HG03095 (cell line): ENCODE data around the gene ENPP1.

Experiments used
- ATAC-seq: cut with Tn5 transposase; IDR thresholded peaks from one replicate; pipeline ENCODE4 v1.9.1; 2021; ENCODE audit warnings: moderate library complexity; ENCODE audit not compliant: unreplicated experiment

Gene ENPP1

DNA sequence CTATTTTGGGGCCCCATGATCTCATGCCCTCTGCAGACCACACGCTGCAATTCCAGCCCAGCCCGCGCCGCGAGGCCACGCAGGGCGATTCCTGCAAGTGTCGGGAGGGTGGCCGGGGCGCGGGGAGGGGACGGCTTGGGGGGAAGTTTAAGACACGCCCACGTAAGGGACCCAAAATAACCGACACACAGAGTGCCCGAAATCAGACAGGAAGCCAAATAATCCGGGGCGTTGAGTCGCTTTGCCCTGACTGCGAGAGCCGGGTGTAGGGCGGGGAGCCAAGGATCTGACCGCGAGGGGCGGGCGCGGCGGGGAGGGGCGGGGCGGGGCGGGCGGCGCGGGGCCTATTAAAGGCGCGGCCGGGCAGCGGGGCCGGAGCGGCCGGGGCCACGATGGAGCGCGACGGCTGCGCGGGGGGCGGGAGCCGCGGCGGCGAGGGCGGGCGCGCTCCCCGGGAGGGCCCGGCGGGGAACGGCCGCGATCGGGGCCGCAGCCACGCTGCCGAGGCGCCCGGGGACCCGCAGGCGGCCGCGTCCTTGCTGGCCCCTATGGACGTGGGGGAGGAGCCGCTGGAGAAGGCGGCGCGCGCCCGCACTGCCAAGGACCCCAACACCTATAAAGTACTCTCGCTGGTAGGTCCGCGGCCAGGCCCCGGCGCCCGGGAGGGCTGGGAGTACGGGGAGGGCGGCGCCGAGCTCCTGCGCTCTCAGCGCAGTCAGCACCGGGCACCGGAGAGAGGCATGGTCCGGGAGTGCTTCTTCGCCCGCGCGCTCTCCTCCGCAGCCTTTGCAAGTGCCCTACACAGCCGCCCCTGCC, at the start of gene ENPP1:
TSS of gene ENPP1 (plus strand) at position 377 of the 816 bp plus-strand sequence. CDS start at position 393, 16 bp downstream.
- ATAC-seq = no peak

DNA sequence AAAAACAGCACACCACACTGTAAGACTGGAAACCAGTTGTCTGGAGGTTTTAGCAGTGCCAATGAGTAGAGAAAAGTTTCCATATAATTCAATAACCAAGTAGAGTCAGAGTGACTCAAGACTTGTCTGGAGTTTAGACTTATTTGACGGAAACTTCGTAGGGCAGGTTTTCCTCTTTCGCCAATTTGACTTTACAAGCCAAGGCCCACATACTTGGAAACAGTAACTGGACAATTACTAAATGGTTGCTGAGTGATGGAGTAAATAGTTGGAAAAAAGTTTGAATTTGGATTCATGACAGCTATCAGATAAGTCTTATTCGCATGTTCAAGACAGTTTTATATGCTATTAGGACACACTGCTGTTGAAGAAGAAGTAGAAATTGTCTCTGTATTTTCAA, 48.9 kb upstream of the ENPP1 start:
- ATAC-seq = no peak

- no peak for ATAC-seq
Observed at GRCh38 chr6:131761060-131761761, 46.6 kb upstream of the ENPP1 start.

DNA sequence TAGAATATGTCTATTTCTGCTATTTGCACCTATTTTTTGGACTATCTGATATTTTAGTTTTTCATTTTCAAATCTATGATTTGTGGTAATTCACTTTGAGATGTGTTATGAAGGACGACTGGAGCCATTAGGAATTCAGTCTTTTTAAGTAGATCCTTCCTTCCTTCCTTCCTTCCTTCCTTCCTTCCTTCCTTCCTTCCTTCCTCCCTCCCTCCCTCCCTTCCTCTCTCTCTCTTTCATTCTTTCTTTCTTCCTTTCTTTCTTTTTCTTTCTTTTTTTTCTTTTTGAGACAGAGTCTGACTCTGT, 46.1 kb upstream of the ENPP1 start:
- ATAC-seq = no peak

GRCh38 chr6:131762984-131763383, 44.8 kb upstream of the ENPP1 start:
- no peak for ATAC-seq

DNA sequence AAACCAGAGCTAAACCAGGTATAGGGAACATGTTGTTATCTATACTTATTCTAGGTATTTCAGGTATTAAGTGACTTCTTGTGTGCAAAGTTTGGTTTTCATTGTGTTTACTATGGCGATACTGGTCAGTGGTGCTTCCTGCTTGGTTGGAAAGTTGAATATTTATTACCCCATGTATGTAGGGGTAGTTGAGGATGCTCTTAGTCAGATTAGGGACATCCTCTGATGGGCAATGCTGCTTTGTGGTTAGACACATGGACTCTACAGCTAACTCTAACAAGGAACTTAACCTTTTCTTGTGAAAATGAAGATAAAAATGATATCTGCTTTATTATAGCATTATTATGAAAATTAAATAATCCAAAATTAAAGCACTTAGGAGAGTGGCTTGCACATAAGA, 44.1 kb upstream of the ENPP1 start:
- ATAC-seq = no peak

DNA sequence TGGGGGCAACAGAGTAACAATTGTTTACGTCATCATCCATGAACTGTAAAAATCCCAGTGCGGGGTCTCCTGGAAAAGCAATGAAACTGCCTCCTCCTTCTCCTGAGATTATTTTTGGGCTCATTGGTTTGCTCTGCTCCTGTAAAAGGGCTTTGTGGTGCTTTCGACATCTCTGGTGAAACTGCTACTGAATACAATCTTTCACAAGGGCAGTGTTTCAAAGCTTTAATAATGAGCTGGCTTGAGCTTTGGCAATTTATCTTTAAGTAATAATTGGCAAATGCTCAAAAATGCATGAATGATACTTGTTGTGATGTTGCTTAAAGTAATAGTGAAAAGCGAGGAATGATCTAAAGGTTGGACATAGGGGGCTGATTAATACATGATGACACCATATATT, 43.5 kb upstream of the ENPP1 start:
- ATAC-seq = no peak

- no peak for ATAC-seq
Observed at GRCh38 chr6:131765081-131765803, 42.6 kb upstream of the ENPP1 start.

DNA sequence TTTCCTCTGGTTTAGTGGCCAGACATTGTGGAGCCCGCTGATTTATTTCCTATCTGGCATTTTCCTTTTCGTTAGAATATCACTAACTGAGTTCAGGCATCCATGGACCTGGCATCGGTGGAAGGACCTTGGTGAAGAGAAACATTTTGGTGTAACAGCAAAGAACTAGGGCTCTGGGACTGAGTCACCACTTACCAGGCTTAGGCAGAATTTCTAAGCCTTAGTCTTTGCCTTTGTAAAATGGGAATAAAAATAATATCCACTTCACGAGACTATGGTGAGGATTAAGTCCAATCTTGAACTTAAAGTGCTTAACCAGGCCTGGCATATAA, 42.0 kb upstream of the ENPP1 start:
- ATAC-seq = no peak

DNA sequence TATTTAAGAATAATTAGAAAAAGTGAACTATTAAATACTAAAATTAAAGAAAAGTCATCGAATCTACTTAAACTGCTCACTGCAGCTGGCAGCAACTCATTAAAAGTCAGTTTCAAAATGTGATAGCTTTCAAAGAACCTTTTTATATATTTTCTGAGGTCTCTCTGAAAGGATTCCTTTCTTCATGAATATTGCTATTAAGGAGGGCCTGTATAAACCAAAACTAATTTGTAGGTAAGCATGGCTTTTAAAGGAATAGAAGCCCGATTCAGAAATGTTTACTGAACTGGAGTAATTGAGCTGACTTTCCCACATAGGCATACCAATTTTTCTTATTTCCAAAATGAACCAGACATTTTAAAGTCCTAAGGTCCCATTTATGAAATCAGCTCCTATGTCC, 41.2 kb upstream of the ENPP1 start:
- no peak for ATAC-seq

DNA sequence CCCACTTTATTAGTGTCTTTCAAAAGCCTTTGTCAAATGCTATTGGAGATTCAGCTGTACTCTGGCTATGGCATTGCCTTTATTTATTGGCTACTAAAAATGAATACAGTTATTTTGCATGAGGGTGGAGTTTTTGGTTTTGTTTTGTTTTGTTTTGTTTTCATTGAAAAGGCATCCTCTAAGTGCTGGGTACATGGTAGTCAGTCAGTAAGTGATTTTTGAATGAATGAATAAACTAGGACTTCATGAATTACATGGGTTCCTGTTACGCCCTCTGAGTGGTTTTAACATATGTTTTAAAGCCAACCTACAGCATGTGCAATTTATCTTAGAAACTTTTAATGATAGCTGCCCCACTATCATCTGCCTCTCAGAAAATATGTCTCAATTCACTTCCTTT, 38.9 kb upstream of the ENPP1 start:
- ATAC-seq = no peak

DNA sequence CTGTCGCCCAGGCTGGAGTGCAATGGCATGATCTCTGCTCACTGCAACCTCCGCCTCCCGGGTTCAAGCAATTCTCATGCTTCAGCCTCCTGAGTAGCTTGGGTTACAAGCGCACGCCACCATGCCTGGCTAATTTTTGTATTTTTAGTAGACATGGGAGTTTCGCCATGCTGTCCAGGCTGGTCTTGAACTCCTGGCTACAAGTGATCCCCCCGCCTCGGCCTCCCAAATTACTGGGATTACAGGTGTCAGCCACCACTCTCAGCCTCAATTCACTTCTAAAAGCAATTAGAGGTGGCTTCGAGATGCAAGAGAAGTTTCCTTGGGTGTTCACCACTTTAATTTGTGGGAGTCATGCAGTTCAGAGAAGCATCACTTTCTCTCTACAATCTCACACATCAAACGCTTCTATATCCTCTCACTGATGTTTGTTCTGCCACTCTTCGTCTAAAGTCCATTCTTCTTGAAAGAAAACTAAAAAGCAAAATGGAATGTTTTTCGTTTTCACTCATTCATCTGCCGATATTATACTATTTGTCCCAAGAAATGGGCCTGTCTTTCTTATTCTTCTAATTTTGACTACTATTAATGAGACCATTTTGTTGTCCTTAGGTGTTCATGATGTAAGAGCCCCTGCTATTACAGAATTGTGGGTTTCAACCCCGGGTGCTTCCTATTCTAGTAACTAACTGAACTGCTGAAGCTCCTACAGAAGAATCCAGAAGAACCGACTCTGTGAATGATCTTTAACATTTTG, 38.3 kb upstream of the ENPP1 start:
- no peak for ATAC-seq

- no peak for ATAC-seq
Observed at GRCh38 chr6:131770776-131771175, 37.0 kb upstream of the ENPP1 start.

- no peak for ATAC-seq
Observed at GRCh38 chr6:131773284-131773950, 34.4 kb upstream of the ENPP1 start.

DNA sequence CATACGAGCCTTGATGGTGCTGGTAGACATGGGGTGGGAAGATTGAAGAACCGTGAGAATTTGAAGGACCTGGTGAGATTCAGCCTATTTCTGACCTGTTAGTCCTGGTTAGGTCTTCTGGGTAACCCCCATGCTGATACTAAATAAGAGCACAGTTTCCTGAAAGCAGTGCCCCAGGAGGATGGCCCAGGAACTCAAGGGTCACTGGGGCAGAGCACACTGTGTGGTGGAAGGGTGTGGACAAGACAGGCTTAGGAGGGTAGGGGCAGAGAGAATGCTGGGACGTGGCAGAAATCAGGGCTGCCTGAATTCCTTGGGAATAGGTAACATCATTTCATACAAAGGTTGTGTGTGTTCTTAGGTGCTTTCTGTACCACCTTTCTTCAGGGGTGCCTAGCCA, 31.9 kb upstream of the ENPP1 start:
- ATAC-seq = no peak

- no peak for ATAC-seq
Observed at GRCh38 chr6:131776985-131777384, 30.8 kb upstream of the ENPP1 start.

GRCh38 chr6:131778169-131778568, 29.7 kb upstream of the ENPP1 start:
- ATAC-seq = no peak

DNA sequence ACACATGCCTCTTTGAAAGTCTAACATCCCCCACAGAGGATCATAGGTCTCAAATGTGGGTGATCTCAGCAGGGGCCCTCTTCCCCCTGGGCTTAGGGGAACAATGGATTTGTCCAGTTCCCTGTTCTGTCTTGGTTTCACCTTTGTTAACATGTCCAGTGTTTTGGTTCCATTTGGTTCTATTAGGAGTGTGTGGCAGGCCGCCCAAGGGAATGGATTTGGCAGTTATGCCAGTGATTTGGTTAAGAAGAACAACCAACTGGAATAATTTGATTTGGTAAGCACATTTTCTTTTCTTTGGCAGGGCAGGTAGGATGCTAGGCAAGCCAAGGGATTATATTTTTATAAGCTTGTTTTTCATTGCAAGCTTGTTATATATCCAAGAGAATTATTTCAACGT, 28.5 kb upstream of the ENPP1 start:
- no peak for ATAC-seq

DNA sequence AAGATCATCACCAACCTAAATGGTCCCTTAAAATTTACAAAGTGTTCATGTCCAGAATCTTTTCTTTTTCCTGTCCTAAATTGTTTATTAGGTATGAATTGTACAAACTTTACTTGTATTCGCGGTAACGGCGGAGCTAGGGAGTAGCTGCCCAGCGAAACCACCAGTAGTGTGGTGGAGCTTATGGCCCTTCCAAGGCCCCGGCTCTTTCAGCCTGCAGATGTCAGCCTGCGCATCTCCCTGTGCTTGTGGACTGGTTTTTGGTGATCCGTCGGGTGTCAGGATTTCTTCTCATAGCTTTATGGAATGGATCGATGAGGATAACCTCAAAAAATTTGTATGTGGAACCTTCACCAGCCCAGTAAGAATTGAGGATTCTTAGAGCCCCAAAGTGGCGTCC, 27.2 kb upstream of the ENPP1 start:
- ATAC-seq = no peak

DNA sequence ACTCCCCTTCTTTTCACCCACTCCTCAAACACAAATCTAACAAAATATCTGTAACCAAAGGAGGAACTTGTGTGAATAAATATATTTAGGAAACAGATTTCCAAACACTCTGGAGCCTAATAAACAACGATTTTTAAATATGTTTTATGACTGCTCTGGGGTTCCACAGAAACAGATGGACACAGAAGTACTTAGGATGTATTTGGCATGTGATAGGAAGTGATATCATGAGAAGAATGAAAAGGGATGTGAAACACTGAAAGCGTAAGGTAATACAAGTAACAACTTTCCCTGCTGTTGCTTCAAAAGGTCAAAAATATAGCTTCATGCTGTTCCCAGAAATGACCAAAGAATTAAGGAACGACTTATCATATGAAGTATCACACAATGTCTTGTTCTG, 26.1 kb upstream of the ENPP1 start:
- ATAC-seq = no peak

GRCh38 chr6:131782764-131783163, 25.1 kb upstream of the ENPP1 start:
- no peak for ATAC-seq
